Nephron progenitor cell (in vitro differentiated cells): ENCODE measurements around the gene ASB13.
"Not testable (repeated sequence)": the region's sequence is repeated elsewhere in the genome, so short reads cannot be mapped to it uniquely, and the experiment has no call there.

ENCODE experiments used
- DNase-seq: peaks from one replicate; pipeline ENCODE4 v3.0.0; 2021
- H3K27ac Mint-ChIP-seq: 2 replicates; pipeline ENCODE4 v1.8.0; 2021; ENCODE audit warnings: mild to moderate bottlenecking, moderate library complexity, mixed read lengths
- H3K27me3 Mint-ChIP-seq: 2 replicates; pipeline ENCODE4 v1.8.0; 2021; ENCODE audit warnings: mild to moderate bottlenecking, low read depth, mixed read lengths; ENCODE audit not compliant: poor library complexity
- H3K36me3 Mint-ChIP-seq: 2 replicates; pipeline ENCODE4 v1.8.0; 2021; ENCODE audit warnings: low read depth, mixed read lengths
- H3K4me1 Mint-ChIP-seq: 2 replicates; pipeline ENCODE4 v1.8.0; 2021; ENCODE audit warnings: mixed read lengths
- H3K4me3 Mint-ChIP-seq: 2 replicates; pipeline ENCODE4 v1.8.0; 2021; ENCODE audit warnings: mild to moderate bottlenecking, moderate library complexity, mixed read lengths
- H3K9me3 Mint-ChIP-seq: 2 replicates; pipeline ENCODE4 v1.8.0; 2021; ENCODE audit warnings: mild to moderate bottlenecking, moderate library complexity, mixed read lengths
- TF ChIP-seq, protein P1 (sequence below): fragments of 200-600 bp; sonication (generic); IDR thresholded peaks from 2 replicates; pipeline ENCODE4 v1.5.0; 2021; ENCODE audit warnings: antibody characterized with exemption

ASB13 gene

DNA sequence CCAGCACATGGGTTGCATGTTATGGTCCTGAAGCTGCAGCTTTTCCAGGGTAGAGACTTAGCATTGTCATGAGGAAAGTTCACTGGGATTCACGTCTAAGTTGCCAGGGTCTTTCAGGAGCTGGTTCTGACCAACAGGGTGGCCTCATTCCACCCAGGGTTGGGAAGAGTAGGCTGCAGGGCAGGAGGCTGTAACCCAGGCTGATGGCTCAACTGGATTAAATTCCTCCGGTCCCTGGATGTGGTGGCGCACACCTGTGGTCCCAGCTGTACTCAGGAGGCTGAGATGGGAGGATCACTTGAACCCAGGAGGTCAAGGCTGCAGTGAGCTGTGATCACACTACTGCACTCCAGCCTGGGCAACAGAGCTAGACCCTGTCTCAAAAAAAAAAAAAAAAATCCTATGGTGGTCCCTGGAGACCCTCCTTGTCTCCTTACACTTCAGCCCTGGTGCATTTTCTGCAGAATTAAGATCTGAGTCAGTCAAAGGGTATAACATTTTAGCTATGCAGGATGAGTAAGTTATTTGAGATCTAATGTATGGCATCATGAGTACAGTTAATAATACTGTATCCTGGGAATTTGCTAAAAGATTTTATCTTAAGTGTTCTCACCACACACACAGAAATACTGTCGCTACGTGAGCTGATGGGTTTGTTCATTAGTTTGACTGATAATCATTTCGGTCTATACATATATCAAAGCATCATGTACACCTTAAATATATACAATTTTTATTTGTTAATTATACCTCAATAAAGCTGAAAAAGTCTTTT, 44.0 kb downstream of the ASB13 start:
- H3K36me3 Mint-ChIP-seq, result no peaks in the 10 kb centered on the region
- H3K4me3 Mint-ChIP-seq, result no peak overlapping the region
- no peak overlapping the region for H3K27ac Mint-ChIP-seq
- peaks cover 39% of the 10 kb centered on the region for H3K4me1 Mint-ChIP-seq
- H3K9me3 Mint-ChIP-seq, result no peaks in the 10 kb centered on the region
- DNase-seq, result no peak
- peaks cover 5% of the 10 kb centered on the region for H3K27me3 Mint-ChIP-seq
- TF ChIP-seq, protein P1, sequence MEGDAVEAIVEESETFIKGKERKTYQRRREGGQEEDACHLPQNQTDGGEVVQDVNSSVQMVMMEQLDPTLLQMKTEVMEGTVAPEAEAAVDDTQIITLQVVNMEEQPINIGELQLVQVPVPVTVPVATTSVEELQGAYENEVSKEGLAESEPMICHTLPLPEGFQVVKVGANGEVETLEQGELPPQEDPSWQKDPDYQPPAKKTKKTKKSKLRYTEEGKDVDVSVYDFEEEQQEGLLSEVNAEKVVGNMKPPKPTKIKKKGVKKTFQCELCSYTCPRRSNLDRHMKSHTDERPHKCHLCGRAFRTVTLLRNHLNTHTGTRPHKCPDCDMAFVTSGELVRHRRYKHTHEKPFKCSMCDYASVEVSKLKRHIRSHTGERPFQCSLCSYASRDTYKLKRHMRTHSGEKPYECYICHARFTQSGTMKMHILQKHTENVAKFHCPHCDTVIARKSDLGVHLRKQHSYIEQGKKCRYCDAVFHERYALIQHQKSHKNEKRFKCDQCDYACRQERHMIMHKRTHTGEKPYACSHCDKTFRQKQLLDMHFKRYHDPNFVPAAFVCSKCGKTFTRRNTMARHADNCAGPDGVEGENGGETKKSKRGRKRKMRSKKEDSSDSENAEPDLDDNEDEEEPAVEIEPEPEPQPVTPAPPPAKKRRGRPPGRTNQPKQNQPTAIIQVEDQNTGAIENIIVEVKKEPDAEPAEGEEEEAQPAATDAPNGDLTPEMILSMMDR, result no peak

GRCh38 chr10:5621371-5621770, 45.0 kb downstream of the ASB13 start:
- H3K4me3 Mint-ChIP-seq, H3K9me3 Mint-ChIP-seq, H3K27me3 Mint-ChIP-seq, DNase-seq, H3K27ac Mint-ChIP-seq, H3K36me3 Mint-ChIP-seq: not testable (repeated sequence)
- H3K4me1 Mint-ChIP-seq, result peaks cover 49% of the 10 kb centered on the region

DNA sequence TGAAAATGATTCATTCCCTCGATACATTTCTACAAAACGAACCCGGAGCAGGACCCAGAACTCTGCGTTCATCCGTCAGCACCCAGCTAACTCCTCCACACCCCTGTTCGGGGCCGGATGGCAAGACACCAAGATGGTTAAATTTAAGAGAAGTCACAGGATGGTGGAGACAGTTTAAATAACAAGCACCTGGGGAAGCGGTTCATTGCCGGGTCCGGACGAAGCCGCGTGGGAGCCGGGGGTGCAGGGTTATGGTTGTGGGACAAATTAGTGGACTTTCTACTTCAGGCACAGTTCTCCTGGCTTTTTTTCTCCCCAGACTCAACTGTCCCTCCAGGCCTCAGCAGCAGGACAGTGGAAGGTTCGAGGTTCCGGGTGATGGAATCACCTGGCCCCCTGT, 45.4 kb downstream of the ASB13 start:
- peak overlapping the region; percentile 78 for H3K27ac Mint-ChIP-seq

DNA sequence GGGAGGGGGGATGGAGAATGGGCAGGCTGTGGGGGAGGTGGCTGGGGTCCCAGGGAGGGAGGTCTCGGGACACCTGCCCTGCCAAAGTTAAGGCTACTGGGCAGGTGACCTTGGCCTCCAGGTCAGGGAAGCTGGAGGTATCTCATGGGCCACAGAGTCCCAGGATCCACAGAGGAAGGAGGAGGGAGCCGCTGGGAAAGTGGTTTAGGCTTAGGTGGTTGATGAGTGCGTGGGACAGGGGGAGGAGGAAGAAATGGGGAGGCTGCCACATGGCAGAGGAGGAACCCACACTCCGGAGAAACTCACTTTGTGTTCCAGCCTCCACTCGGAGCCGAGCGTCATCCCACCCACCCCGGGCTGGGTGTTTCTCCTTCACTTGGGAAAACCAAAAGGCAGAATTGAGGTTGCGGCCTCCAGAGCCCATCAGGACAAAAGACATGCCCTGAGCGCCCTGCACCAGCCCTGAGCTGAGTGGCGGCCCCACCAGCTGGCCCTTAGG, 46.1 kb downstream of the ASB13 start:
- Mint-ChIP-seq H3K36me3 (no peaks in the 10 kb centered on the region), H3K4me1 (peaks cover 56% of the 10 kb centered on the region), H3K27me3 (peaks cover 5% of the 10 kb centered on the region), H3K9me3 (no peaks in the 10 kb centered on the region), H3K4me3 (no peak overlapping the region), H3K27ac (peak overlapping the region; percentile 82)
- DNase-seq, result no peak
- TF ChIP-seq, protein P1, result no peak

More for the DNA sequence above, 45.4 kb downstream of the ASB13 start:
- Mint-ChIP-seq H3K27me3 (peaks cover 5% of the 10 kb centered on the region), H3K4me3 (no peak overlapping the region), H3K36me3 (no peaks in the 10 kb centered on the region), H3K4me1 (peaks cover 50% of the 10 kb centered on the region), H3K9me3 (no peaks in the 10 kb centered on the region)
- DNase-seq, result no peak
- TF ChIP-seq, protein P1, result no peak

GRCh38 chr10:5619362-5620211, 46.8 kb downstream of the ASB13 start:
- Mint-ChIP-seq H3K36me3 (no peaks in the 10 kb centered on the region), H3K27me3 (peaks cover 5% of the 10 kb centered on the region), H3K27ac (peak overlapping the region; percentile 82), H3K4me1 (peaks cover 60% of the 10 kb centered on the region), H3K4me3 (no peak overlapping the region), H3K9me3 (no peaks in the 10 kb centered on the region)
- TF ChIP-seq, protein P1, result no peak
- no peak for DNase-seq

DNA sequence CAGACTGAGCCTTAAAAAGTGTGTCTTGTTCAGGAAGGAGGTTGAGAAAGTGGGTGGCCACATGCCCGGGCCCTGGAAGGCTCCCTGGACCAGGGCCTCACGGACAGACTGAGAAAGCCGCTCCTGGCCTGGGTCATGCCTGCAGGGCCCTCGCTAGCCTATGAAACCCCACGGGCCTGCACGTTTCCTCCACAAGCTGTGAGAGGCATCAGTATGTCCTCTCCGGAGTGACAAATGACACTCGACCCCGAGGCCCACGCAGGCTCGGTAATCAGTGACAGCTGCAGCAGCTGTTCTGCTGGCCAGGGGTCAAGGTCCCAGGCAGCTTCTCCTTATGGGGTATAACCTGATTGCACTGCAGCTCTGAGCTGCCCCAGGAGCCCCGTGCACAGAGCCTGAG, 47.6 kb downstream of the ASB13 start:
- no peak overlapping the region for H3K4me3 Mint-ChIP-seq
- peaks cover 64% of the 10 kb centered on the region for H3K4me1 Mint-ChIP-seq
- no peak overlapping the region for H3K27ac Mint-ChIP-seq
- peaks cover 3% of the 10 kb centered on the region for H3K27me3 Mint-ChIP-seq
- H3K9me3 Mint-ChIP-seq, result no peaks in the 10 kb centered on the region
- TF ChIP-seq, protein P1, result no peak
- peak; percentile 40 for DNase-seq
- no peaks in the 10 kb centered on the region for H3K36me3 Mint-ChIP-seq
